Kidney capillary endothelial cell (primary cell): ENCODE results near the gene OSBP2.
"Not testable (repeated sequence)": the region's sequence is repeated elsewhere in the genome, so short reads cannot be mapped to it uniquely, and the experiment has no call there.

Experiments used
- DNase-seq: peaks from one replicate; pipeline ENCODE4 v3.0.0-alpha.2; 2018; ENCODE audit warnings: low spot score

OSBP2 gene

DNA sequence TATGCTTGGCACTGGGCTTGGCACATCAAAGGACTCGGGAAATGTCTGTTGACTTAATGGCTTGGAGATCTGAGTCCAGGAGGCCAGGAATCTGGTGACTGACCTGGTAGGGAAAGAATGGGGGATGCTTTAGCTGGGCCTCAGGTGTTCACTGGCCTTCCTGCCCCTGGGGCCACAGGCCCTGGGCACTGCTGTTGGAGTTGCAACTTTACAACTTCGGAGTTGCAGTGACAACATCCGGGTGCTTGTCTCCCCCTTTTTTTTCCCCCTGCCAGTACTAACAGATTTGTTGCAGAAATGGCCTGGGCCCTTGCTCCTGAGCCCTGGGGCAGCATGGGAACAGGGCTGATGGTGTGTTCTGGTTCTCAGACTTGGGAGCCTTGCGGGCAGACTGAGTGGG lies 23.8 kb downstream of the OSBP2 start:
- no peak for DNase-seq

DNA sequence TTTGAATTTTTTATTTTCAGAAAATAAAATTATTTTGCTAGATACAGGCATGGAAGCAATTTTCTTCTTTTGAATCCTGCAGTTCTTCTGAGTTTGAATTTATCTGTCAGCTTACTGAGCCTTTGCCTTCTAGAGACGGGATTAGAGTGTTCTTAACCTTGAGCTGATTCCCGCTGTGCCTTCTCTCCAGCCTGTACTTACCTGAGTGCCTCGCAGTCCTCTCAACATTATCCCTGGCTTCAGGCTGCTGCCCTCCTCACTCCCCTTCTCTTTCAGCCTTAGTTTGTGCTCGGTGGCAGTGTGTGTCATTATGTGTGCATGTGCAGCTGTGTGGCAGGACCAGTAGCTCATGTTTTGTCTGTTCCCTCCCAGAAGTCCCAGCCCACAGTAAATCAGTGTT lies 24.3 kb downstream of the OSBP2 start:
- no peak for DNase-seq

DNA sequence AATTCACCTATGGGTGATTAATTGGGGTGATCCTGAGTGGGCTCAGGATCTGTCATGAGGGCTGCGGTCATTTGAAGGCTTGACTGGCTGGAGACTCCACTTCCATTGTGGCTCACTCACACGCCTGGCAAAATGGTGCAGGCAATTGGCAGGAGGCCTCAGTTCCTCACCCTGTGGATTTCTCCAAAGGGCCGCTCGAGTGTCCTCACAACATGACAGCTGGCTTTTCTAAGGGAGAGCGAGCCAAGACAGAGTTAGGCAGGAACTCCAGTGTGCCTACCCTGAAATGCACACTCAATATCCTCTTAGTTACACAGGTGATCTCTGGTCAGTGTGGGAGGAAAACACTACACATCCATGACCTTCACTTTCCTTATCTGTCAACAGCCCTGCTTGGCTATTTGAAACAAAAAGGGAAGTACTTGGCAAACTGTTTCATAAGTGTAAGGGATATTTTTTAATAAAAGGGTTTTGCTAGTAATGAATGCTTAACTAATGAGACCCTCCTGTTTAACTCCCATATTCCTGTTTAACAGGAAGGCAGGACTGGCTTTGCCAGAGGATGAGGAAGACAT lies 25.7 kb downstream of the OSBP2 start:
- no peak for DNase-seq

DNA sequence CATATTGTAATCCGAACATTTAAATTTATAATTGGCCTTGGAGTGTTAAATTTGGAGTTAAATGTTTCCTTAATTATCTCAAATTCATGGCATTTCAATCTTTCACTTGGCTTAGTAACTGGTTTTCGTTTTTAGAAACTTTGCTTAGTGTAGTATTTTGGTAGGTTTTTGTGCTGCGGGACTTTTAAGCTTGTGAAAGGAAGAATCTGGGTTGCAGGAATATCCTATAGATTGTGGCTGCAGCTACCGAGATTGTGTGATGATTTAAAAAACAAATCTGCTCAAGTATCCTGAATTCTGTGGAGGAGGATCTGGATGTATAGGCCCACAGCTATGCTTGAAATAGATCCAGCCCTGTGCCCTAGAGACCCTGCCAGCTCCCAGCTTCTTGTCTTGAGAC lies 27.1 kb downstream of the OSBP2 start:
- no peak for DNase-seq

DNA sequence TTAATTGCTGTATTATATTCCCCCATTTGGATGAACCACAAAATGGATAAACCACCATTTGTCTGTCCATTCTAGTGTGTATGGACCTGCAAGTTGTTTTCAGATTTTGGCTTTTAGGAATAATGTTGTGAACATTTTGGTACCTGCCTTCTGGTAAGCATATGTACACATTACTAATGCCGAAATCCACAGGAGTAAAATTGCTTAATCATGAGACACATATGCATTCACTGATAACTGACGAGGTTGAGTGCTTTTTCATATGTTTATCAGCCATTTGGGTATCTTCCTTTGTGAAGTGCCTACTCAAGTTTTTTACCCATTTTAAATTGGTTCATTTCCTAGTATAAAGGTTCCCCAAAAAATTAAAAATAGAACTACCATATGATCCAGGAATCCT lies 34.2 kb downstream of the OSBP2 start:
- DNase-seq, result no peak

DNA sequence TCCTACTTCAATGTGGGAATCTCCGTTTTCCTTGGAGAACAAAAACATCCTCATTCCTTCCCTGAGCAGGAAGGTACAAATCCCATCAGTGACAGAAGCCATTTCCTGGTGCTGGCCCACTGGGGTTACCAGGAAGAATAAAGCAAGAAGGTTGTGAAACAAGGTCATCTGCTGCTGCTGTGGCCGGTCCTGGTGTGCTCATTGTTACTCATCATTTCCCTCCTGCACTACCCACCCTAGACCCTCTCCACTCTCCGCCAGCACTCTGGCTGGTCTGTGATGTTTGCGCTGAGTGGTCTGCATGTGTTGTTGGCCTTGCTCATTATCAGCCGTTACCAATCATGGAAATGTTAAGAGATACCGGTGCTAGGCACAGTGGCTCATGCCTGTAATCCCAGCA lies 37.0 kb downstream of the OSBP2 start:
- DNase-seq, result peak; percentile 34

DNA sequence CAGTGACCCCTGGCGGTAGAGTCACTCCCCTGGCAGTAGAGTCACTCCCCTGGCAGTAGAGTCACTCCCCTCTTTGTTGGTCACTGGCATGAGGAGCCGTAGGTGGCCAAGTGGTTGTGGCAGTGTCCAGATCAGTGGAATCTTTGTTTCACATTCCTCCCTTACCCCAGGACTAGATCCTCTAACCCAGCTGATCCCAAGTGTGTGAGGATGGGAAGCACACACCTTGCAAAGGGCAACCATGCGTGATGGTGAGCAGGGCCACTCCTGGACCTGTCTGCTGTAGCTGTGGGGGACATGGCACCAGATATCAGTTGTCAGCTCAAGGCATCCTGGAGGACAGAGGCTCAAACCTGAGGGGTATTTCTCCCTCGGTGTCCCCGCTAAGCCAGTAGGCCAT lies 37.8 kb downstream of the OSBP2 start:
- no peak for DNase-seq

DNA sequence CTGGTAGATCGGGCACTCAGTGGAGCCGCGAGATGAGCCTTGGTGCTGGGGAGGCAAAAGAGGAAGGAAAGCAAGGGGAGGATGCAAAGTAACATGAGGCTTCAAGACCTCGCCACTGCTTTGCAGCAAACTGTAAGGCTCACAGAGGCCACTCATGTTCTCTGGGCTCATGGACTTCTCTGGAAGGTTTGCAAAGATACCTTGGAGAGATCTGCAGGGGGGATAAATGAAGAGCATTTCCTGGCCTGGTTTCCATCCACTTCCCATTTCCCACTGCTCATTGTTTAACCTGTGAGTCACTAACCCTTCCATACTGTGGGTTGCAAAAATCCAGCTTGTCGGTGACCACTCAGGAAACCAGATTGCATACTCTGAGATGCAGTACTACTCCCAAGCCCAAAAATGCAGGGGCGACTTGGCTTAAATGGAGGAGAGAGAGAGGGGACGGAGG lies 38.5 kb downstream of the OSBP2 start:
- peak; percentile 75 for DNase-seq

DNA sequence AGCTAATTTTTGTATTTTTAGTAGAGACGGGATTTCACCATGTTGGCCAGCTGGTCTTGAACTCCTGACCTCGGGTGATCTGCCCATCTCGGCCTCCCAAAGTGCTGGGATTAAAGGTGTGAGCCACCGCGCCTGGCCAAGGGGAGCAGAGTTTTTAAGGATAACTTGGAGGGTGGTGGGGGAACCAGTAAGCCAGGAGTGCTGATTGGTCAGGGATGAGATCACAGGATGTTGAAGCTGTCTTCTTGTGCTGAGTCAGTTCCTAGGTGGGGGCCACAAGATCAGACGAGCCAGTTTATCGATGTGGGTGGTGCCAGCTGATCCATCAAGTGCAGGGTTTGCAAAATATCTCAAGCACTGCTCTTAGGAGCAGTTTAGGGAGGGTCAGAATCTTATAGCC lies 45.3 kb downstream of the OSBP2 start:
- DNase-seq, result not testable (repeated sequence)

DNA sequence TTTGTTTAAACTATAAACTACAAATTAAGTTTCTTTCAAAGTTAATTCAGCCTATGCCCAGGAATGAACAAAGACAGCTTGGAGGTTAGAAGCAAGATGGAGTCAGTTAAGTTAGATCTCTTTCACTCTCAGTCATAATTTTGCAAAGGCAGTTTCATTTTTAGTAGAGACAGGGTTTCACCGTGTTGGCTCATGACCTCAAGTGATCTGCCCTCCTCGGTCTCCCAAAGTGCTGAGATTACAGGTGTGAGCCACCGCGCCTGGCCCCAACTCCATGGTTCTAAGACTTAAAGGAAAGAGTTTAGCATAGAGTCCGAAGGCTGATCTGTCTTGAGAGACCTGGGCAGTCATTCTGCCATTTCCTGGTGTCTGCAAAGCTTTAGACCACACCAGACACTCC lies 45.8 kb downstream of the OSBP2 start:
- not testable (repeated sequence) for DNase-seq

DNA sequence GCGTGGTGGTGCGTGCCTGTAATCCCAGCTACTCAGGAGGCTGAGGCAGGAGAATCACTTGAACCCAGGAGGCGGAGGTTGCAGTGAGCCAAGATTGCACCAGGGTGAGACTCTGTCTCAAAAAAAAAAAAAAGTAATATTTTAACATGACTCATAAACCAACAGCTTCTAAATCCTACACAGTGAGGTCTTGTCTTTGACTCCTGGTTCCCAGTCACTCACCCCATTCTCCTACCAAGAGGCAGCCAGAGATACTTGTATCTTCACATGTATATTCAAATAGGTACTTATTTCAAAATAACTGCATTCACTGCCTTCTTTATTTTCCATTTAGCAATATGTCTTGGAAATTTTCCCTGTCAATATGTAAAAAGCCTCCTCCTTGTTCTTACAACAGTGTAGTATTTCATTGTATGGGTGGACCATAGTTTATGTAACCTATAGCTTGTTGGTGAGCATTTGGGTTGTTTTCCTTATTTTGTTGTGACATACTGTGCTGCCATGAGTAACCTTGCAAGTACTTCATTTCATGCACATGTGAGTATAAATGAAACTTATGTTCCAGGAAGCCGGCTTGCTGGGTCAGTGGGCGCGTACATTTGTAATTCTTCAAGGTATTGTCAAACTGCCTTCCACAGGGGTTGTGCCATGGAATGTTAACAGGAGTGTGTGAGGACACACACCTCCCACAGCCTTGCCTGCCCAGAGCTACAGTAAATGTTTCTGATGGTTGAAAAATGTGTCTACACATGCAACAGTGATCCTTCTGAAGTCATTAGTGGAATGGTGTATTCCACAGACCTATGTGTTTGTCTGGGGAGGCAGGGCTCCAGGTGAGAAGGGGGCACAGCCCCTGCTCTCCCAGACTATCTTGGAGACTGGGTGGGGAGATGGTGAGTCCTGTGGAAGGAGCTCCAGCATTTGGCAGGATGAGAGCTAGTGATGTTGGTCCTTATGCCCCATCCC lies 47.9 kb downstream of the OSBP2 start:
- no peak for DNase-seq

DNA sequence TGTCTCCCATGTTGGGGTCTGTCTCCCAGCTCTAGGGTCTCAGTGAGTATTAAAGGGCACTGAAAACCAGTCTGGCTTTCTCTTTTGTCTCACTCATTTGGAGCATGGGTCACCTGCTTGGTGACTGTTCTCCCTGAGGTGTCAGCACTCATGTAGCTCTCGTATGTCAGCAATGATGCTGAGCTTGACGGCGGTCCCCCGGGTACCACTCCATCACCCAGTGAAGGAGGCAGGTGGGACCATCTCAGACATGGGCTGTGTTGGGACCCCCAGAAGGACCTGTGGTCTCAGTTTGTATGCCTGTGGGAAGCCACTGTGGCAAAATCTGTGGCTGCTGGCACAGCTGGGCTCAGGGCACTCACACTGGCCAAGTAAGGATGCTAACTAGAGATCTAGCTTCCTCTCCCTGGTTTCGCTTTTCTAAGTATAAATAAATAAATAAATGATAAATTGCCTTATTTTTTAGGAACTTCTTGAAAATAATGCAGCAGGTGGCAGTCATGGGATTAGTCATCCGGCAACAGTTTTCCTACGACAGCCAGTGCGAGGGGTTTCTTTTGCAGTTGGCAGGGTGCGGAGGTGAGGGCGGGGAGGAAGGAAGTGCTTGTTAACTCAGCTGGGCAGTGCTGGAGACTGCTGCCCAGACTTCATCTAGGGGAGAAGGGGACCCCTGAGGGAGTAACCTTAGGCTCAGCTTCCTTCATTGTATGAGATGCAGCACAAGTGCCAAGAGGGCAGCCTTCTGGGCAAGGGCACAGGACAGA lies 48.8 kb downstream of the OSBP2 start:
- DNase-seq, result peak; percentile 38

DNA sequence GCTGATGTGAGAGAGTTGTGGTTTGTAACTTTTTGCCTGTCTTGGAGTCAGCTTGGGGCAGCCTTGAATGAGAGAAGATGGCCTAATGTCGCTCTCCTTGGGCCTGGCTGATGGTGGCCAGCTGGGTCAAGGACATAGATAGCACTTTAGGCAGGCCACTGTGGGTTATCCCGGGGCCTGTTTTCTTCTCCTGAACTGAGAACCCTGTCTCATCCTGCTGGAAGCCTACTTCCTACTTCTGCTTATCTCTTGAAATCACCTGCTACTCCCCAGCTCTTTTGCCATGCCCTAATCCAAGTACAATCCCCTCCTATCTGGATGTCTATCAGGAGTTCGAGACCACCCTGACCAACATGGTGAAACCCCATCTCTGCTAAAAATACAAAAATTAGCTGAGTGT lies 49.5 kb downstream of the OSBP2 start:
- DNase-seq, result no peak

DNA sequence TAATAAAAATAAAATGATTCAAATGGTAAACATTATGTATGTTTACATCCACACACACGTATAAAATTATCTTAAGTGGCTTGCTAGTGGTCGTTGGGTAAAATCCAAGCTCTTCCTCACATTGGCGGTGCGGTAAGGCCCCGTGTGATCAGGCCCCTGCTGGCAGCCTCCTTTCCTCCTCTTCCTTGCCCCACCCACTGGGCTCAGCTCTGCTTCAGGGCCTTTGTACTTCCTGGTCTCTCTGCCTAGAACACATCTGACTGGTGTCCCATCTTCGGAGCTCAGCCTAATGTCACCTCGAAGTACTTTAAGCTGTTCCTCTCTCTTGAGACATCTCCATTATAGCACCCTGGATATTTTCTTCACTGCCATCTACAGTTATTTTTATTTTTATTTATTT lies 52.8 kb downstream of the OSBP2 start:
- no peak for DNase-seq

DNA sequence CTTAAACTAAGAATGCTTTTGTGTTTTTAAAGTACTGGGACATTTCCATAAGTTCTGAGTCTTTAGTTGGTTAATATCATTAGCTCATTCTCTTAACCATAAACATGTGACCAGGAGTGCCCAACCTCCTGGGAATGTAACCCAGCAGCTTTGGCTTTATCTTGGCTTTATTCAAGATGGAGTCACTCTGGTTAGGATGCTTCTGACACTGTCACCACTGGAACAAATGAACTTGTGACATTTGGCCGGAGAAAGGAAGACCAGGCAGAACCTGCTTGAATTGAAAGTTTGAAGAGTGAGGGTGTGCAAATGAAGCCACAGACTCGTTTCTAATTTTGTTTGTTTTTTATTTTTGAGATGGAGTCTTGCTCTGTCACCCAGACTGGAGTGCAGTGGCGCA lies 54.6 kb downstream of the OSBP2 start:
- no peak for DNase-seq

DNA sequence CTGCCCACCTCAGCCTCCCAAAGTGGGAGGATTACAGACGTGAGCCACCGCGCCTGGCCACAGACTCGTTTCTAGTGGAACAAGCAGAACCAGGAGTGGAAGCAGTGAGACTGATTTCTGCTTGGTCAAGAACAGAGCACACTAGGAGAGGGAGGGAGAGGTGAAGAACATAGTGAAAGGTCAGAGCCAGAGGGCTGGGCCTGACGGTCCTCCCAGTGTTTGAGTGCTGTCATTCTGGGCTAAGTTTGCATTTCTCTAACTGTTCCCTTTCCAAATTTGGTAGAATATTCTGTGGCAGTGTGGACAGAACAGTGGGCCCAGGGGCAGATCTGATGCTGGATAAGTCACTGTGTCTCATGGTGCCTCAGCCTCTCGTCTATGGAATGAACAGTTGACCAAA lies 55.2 kb downstream of the OSBP2 start:
- DNase-seq, result no peak

DNA sequence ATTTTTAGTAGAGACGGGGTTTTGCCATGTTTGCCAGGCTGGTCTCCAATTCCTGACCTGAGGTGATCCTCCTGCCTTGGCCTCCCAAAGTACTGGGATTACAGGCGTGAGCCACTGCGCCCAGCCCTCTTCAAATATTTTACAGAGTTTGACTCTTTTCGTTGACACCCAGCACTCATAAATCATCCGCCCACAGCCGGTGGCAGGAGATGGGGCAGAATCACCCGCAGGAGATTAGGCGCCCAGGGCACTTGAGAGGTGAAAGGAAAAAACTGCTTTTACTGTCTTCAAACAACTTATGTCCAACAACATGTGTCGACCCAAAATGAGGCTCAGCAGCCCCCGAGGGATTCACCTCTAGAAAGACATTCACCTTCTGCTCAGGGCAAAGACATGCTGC lies 56.9 kb downstream of the OSBP2 start:
- DNase-seq, result no peak

DNA sequence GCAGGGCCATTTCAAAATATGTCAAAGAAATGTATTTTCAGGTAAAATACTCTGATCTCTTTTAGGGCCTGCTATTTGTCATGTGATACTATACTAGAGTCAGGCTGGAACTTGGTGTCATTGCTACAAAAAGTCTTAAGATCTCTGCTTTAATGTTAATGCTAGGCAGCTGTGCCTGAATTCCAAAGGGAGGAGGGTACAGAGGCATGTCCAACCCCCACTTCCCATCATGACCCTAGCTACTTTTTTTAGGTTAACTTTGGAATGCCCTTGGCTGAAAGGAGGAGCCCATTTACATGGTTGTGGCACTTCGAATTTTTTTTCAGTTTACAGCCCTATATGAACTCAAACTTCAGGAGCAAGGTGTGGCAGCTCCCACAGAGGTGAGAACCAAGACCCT lies 58.1 kb downstream of the OSBP2 start:
- DNase-seq, result no peak

DNA sequence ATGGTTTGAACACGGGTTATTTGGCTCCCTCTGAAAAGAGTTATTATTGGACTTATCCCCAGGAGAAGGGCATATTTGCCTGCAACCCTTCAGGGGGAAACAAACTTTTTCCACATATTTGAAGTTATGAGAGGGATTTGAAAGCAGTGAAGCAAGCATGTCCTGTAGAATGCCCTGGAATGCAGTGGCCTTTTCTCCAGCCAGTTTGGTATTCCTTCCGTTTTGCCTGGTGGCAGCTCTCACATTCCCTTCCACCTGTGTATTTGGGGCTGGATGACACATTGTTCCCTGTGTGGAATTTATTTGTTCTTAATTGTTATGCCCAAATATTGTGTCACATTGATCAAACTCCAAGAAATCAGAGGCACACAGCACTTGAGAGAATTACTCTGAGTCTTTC lies 59.0 kb downstream of the OSBP2 start:
- no peak for DNase-seq

DNA sequence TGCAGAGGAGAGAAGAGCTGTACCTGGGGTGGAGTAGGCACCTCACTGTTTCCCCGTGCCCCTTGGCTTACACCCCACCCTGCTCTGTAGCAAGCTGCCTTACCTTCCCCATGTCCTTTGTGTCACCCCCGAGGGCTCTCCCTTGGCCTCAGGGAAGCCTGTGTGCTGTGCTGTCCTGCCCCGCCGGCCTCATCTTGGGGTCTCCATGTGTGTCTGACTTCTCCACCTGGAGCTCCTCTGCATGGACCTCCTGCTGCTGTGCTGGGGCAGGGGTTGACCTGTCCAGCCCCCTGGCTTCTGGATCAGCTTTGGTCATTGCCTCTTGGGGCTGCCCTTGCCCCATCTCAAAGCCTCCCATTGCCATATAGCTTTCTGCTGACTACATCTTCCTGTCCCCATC lies 59.8 kb downstream of the OSBP2 start:
- DNase-seq, result no peak

DNA sequence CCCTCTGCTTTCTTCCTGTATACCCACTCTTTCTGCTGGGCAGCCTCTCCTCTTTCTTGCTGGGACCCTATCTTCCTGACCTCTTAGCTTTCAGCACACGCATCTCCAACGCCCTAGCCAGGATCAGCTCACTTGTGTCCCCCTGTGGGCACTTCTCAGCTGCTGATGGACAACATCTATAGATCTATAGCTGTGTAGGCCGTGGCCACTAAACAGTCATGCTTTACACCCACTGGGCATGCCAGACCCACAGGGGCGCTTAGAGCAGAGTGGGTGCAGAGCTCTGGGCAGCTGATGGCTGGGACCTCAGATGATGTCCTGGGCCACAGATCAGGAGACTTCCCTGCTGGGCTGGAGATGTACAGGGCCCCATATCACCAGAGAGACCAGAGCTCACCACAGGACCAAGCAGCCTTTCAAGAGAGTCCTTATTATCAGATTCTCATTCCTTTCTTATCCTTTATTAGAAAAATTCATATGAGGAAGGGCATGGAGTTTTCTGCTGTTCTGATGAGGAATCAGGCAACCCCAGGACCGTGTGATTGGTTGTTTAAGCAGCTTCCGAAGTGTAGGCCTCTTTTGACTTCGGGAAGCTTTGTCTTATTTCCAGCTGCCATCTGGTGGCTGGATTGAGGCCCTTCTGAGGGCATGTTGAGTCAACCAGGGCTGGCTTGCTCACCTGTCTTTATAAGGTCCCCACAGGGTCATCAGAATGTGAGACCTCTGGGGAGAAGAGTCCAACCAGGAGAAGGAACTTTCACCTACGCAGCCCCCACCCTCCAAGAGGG lies 60.5 kb downstream of the OSBP2 start:
- peak; percentile 85 for DNase-seq

DNA sequence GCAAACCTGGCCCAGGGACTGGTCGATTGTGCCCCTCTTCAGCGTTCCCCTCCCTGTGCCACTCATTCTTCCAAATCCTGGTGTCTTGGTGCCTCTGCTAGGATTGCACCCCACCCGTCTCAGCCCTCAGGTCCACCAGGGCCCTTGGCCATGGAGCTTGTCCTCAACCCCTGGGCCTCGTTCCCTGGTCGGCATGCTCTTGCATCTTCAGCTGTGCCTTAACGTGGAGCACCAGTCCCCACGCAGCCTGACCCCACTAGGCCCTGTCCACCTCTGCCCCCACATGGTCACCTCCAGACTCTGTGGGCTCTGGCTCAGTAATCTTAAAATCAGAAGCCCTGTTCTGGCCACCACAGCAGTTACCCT lies 61.1 kb downstream of the OSBP2 start:
- DNase-seq, result no peak
